ENCODE results near the gene DGKA.
"Not testable (repeated sequence)": the region's sequence is repeated elsewhere in the genome, so short reads cannot be mapped to it uniquely, and the experiment has no call there.

The DGKA gene

GRCh38 chr12:55908726-55909512 is 22.0 kb upstream of the DGKA start:
- H3K27ac ChIP-seq = peak overlapping the region; percentile 80
- no peak for TF ChIP-seq CTCF (conservative IDR thresholded peaks at IDR 0.05)

GRCh38 chr12:55909513-55909884 is 21.5 kb upstream of the DGKA start:
- TF ChIP-seq CTCF (conservative IDR thresholded peaks at IDR 0.05) = no peak
- H3K27ac ChIP-seq = peak overlapping the region; percentile 80

- no peak overlapping the region for H3K27ac ChIP-seq
- TF ChIP-seq CTCF (conservative IDR thresholded peaks at IDR 0.05) = no peak
These were observed 18.1 kb upstream of the DGKA start for GRCh38 chr12:55912908-55913307.

GRCh38 chr12:55915482-55915859 is 15.5 kb upstream of the DGKA start:
- no peak for TF ChIP-seq CTCF (conservative IDR thresholded peaks at IDR 0.05)
- H3K27ac ChIP-seq = peak overlapping the region; percentile 18; the same call in 1 of the 2 replicates

GRCh38 chr12:55919032-55919431 is 11.9 kb upstream of the DGKA start:
- peak overlapping the region; percentile 81; the same call in 1 of the 2 replicates for H3K27ac ChIP-seq

GRCh38 chr12:55922126-55922525 is 8.8 kb upstream of the DGKA start:
- peak overlapping the region; percentile 81 for H3K27ac ChIP-seq
- TF ChIP-seq CTCF (conservative IDR thresholded peaks at IDR 0.05) = no peak

GRCh38 chr12:55923648-55924047 is 7.3 kb upstream of the DGKA start:
- H3K27ac ChIP-seq = not testable (repeated sequence)

- no peak for TF ChIP-seq CTCF (conservative IDR thresholded peaks at IDR 0.05)
- H3K27ac ChIP-seq = peak overlapping the region; percentile 100
These were observed 5.6 kb upstream of the DGKA start for GRCh38 chr12:55925371-55925770.
